ENCODE measurements around the gene SHB. TPM values are rescaled to one million over a fixed set of nuclear protein-coding genes. Genes with fewer than 3 reads are reported as not detected.

Gene SHB
- total and polyA plus RNA-seq, 11 donors = 7.8 to 31.4 (median 21.4) TPM

DNA sequence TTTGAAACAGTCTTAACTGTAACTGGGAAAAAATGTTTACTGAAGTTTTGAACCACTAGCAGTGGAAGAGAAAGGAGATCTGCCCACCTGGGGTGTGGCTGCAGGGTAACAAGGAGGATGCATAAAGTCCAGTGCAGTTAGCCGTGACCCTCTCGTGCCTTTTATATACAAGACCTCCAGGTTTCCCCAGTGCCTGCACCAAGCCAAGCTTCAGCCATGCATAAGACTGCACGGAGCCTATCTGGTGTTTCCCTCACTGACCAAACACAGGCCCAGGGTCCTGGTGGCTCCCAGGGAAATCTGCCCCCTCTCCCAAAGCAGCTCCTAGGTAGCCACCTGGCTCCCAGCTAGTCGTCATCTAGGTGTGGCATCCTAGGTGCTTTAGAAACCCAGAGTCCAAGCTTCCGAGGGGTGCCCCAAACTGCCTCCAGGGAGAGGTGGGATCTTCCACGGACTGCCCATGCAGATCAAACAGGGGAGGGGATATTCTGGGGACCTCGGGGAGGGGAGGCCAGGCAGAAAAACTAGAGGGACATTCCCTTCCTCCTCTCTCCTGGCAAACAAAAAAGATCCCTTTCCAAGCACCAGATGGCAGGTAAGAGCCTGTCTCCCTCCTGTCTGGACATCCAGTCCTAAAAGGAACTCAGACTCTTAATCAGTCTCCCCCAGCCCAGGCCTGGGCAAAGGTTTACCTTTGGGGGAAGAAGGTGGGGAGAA is 2.7 kb downstream of the SHB start:
- peaks cover 0 to 80% (median 47%) of the 10 kb centered on the region in 12 donors for H3K4me1 ChIP-seq
- WGBS, 4 donors = 44 to 55% (median 50%) methylated on average over 7 of the region's 7 CpGs

GRCh38 chr9:38065369-38066075 is 3.5 kb downstream of the SHB start:
- 58 to 68% (median 66%) methylated on average over 9 of the region's 9 CpGs for WGBS, 4 donors
- no peak for TF ChIP-seq POLR2A (IDR thresholded peaks at IDR 0.05)
- peak overlapping the region in 8 of 12 donors; percentile 78 to 100 (median 94) for H3K4me3 ChIP-seq
- no peak for DNase-seq
- H3K27ac ChIP-seq = peak overlapping the region in 7 of 12 donors; percentile 6 to 100 (median 96)
- H3K27me3 ChIP-seq = peaks cover 0 to 13% (median 0%) of the 10 kb centered on the region in 9 donors
- no peaks in the 10 kb centered on the region for H3K36me3 ChIP-seq
- intact Hi-C loops (cut with DNase I) = loop anchor here (2.0 to 10.0 kb wide), 15 partner anchors 19 to 153 kb away; no protein-coding TSS in a partner anchor
- no peaks in the 10 kb centered on the region for H3K9me3 ChIP-seq
- no peak for ATAC-seq
- peaks cover 0 to 83% (median 51%) of the 10 kb centered on the region in 12 donors for H3K4me1 ChIP-seq

More for the DNA sequence above, 2.7 kb downstream of the SHB start:
- H3K9me3 ChIP-seq = no peaks in the 10 kb centered on the region
- TF ChIP-seq CTCF (IDR thresholded peaks at IDR 0.05) = peak in 2 of 12 donors; percentile 11 to 25
- no peak for TF ChIP-seq POLR2A (IDR thresholded peaks at IDR 0.05)
- intact Hi-C loops (cut with DNase I) = loop anchor here (2.0 to 10.0 kb wide), 15 partner anchors 20 to 154 kb away; no protein-coding TSS in a partner anchor
- H3K36me3 ChIP-seq = no peaks in the 10 kb centered on the region
- H3K27me3 ChIP-seq = peaks cover 0 to 13% (median 0%) of the 10 kb centered on the region in 9 donors
- DNase-seq (no peak), ATAC-seq (peak in 2 of 4 donors; percentile 2 to 13)
- H3K4me3 ChIP-seq = peak overlapping the region; percentile 78 to 100 (median 94)
- peak overlapping the region; percentile 91 to 100 (median 96) for H3K27ac ChIP-seq

DNA sequence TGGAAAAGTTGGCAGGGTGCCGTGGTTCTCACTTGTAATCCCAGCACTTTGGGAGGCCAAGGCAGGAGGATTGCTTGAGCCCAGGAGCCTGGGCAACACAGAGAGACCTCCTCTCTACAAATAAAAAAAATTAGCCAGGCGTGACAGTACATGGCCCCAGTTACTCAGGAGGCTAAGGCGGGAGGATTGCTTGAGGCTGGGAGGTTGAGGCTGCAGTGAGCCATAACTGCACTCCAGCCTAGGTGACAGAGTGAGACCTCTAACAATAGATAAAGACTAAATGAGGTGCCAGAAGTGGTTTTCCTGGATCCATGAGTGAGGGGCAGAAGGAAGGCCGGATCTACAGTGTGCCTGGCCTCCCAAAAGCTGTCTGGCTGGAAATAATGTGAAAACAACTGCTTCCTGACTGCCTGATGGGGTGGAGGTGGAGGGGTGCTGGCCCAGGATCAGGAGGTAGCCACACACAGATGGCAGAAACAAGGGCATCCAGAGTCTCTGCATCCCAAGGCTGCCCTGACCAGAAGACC is 4.1 kb downstream of the SHB start:
- Histone ChIP-seq H3K27me3 (peaks cover 0 to 13% (median 0%) of the 10 kb centered on the region in 9 donors), H3K36me3 (no peaks in the 10 kb centered on the region), H3K27ac (peak overlapping the region in 2 of 12 donors; percentile 96 to 99), H3K9me3 (no peaks in the 10 kb centered on the region), H3K4me1 (peaks cover 0 to 83% (median 54%) of the 10 kb centered on the region in 12 donors), H3K4me3 (peak overlapping the region in 2 of 12 donors; percentile 97 to 100)
- no peak for ATAC-seq
- intact Hi-C loops (cut with DNase I) = loop anchor here (5.0 to 10.0 kb wide), 12 partner anchors 38 to 153 kb away; no protein-coding TSS in a partner anchor
- no peak for DNase-seq
- 73 to 87% (median 84%) methylated on average over 4 of the region's 4 CpGs for WGBS, 4 donors
- TF ChIP-seq POLR2A (IDR thresholded peaks at IDR 0.05) = no peak
- no peak for TF ChIP-seq CTCF (IDR thresholded peaks at IDR 0.05)

DNA sequence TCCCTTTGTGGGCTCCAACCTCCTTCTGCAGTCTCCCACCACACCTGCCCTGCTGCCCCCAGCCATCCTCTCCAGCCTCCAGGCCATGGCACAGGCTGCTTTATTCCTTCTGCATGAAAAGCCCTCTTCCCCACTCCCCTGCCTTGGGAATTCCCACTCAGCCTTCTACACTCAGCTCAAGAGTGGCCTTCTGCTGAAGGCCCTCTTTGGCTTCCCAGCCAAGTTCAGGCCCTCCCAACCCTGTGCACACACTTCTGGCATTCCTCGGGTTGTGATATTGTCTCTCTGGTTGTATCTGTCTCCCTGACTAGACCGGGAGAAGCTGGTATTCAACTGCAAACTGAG is 5.7 kb downstream of the SHB start:
- TF ChIP-seq CTCF (IDR thresholded peaks at IDR 0.05) (no peak), POLR2A (IDR thresholded peaks at IDR 0.05) (no peak)
- Histone ChIP-seq H3K36me3 (no peaks in the 10 kb centered on the region), H3K9me3 (no peaks in the 10 kb centered on the region), H3K4me1 (peaks cover 3 to 95% (median 65%) of the 10 kb centered on the region in 12 donors), H3K4me3 (no peak overlapping the region), H3K27ac (peak overlapping the region in 8 of 12 donors; percentile 26 to 96 (median 54)), H3K27me3 (peaks cover 0 to 13% (median 0%) of the 10 kb centered on the region in 9 donors)
- WGBS, 4 donors = 22 to 34% (median 29%) methylated on average over 2 of the region's 2 CpGs
- ATAC-seq (no peak), DNase-seq (no peak)
- intact Hi-C loops (cut with DNase I) = loop anchor here in 3 of 10 donors (5.0 to 10.0 kb wide), 3 partner anchors 36 to 79 kb away; no protein-coding TSS in a partner anchor
